CD14-positive monocyte (primary cell): ENCODE results near the gene APMAP. TPM values are rescaled to one million over a fixed set of nuclear protein-coding genes. Genes with fewer than 3 reads are reported as not detected.
A peak's percentile ranks its signal among the peaks of the same experiment; 100 is the strongest.

Experiments
- DNase-seq, 3 donors: peaks; one replicate each; pipeline ENCODE4 v3.0.0-alpha.2; 2011 to 2022
- H2AFZ ChIP-seq: 2 replicates; pipeline ENCODE4 v1.6.0; 2012; ENCODE audit warnings: mild to moderate bottlenecking, low read depth, low read length, inconsistent platforms; ENCODE audit not compliant: insufficient read depth, poor library complexity, severe bottlenecking
- H3K27ac ChIP-seq, 2 donors: 1 replicate in 1 of 2; 2 replicates in 1 of 2; pipeline ENCODE4 v1.5.1; 2012 to 2013; ENCODE audit warnings: low read length in 2 of 2, control low read depth in 1 of 2, inconsistent platforms in 1 of 2, low read depth in 1 of 2, mild to moderate bottlenecking in 1 of 2
- H3K27me3 ChIP-seq, 2 donors: one replicate each; pipeline versions ENCODE4 v1.6.0 to v1.6.1; 2011 to 2013; ENCODE audit warnings: low read length in 2 of 2; ENCODE audit not compliant: control insufficient read depth in 2 of 2, insufficient read depth in 2 of 2
- H3K36me3 ChIP-seq, 2 donors: replicated peaks in 1 of 2; 1 replicate in 1 of 2; 2 replicates in 1 of 2; pipeline versions ENCODE4 v1.5.1 to v1.6.1; 2012 to 2013; ENCODE audit warnings: low read length in 2 of 2, control low read depth in 1 of 2, inconsistent platforms in 1 of 2, mild to moderate bottlenecking in 1 of 2; ENCODE audit not compliant: insufficient read depth in 2 of 2, control insufficient read depth in 1 of 2
- H3K4me1 ChIP-seq, 2 donors: 1 replicate in 1 of 2; 2 replicates in 1 of 2; pipeline versions ENCODE4 v1.5.1 to v1.6.1; 2012 to 2013; ENCODE audit warnings: low read length in 2 of 2, control low read depth in 1 of 2, inconsistent platforms in 1 of 2, mild to moderate bottlenecking in 1 of 2, moderate library complexity in 1 of 2; ENCODE audit not compliant: insufficient read depth in 2 of 2, control insufficient read depth in 1 of 2
- H3K4me2 ChIP-seq: replicated peaks from 2 replicates; pipeline ENCODE3; 2012; ENCODE audit warnings: low read length, moderate library complexity, mild to moderate bottlenecking; ENCODE audit not compliant: poor library complexity, severe bottlenecking; ENCODE audit errors: extremely low read depth
- H3K4me3 ChIP-seq, 3 experiments: fragments of 200-600 bp in 1 of 3; sonication (generic) in 1 of 3; replicated peaks in 1 of 3; 1 replicate in 2 of 3; 2 replicates in 1 of 3; pipeline ENCODE4 v1.5.1; 2011 to 2013; ENCODE audit warnings: low read length in 3 of 3, mild to moderate bottlenecking in 3 of 3, control low read depth in 2 of 3, low read depth in 2 of 3, inconsistent platforms in 1 of 3, moderate library complexity in 1 of 3
- H3K79me2 ChIP-seq: 2 replicates; pipeline ENCODE4 v1.6.0; 2012; ENCODE audit warnings: mild to moderate bottlenecking, control low read depth, inconsistent platforms, low read length, moderate library complexity; ENCODE audit not compliant: insufficient read depth
- H3K9ac ChIP-seq: 2 replicates; pipeline ENCODE4 v1.6.0; 2017; ENCODE audit warnings: low read length, mild to moderate bottlenecking; ENCODE audit not compliant: insufficient read depth, poor library complexity, severe bottlenecking
- H3K9me3 ChIP-seq, 2 donors: replicated peaks in 1 of 2; 1 replicate in 1 of 2; 2 replicates in 1 of 2; pipeline versions ENCODE4 v1.5.1 to v1.6.1; 2012 to 2013; ENCODE audit warnings: low read length in 2 of 2, control low read depth in 1 of 2; ENCODE audit not compliant: control insufficient read depth in 1 of 2, insufficient read depth in 1 of 2
- H4K20me1 ChIP-seq: 2 replicates; pipeline ENCODE4 v1.6.0; 2012; ENCODE audit warnings: mild to moderate bottlenecking, low read length, control low read depth, moderate library complexity; ENCODE audit not compliant: insufficient read depth
- H3K27ac Mint-ChIP-seq, 7 donors: one replicate each; pipeline ENCODE4 v1.8.0; 2020; ENCODE audit warnings: mild to moderate bottlenecking in 7 of 7, mixed read lengths in 7 of 7, moderate library complexity in 6 of 7, inconsistent platforms in 2 of 7
- H3K27me3 Mint-ChIP-seq, 3 donors: one replicate each; pipeline ENCODE4 v1.8.0; 2021 to 2022; ENCODE audit warnings: low read depth in 3 of 3, mild to moderate bottlenecking in 3 of 3, mixed read lengths in 3 of 3, moderate library complexity in 3 of 3, inconsistent platforms in 1 of 3
- H3K36me3 Mint-ChIP-seq, 2 donors: one replicate each; pipeline ENCODE4 v1.8.0; 2020; ENCODE audit warnings: mixed read lengths in 2 of 2, inconsistent platforms in 1 of 2, mild to moderate bottlenecking in 1 of 2
- H3K4me1 Mint-ChIP-seq: one replicate; pipeline ENCODE4 v1.8.0; 2020; ENCODE audit warnings: mild to moderate bottlenecking, mixed read lengths
- H3K4me3 Mint-ChIP-seq, 2 donors: one replicate each; pipeline ENCODE4 v1.8.0; 2020; ENCODE audit warnings: mild to moderate bottlenecking in 2 of 2, mixed read lengths in 2 of 2, moderate library complexity in 1 of 2
- H3K9me3 Mint-ChIP-seq, 7 donors: one replicate each; pipeline ENCODE4 v1.8.0; 2020 to 2022; ENCODE audit warnings: mixed read lengths in 7 of 7, mild to moderate bottlenecking in 6 of 7, moderate library complexity in 6 of 7, inconsistent platforms in 2 of 7
- CTCF ChIP-seq: fragments of 200-600 bp; IDR thresholded peaks from one replicate; pipeline ENCODE4 v1.8.0; 2022; ENCODE audit warnings: antibody characterized with exemption, mild to moderate bottlenecking
- WGBS: methylation state at CpG from one replicate; pipeline ENCODE4 v1.1.5; 2013; ENCODE audit warnings: missing lambda C conversion rate; ENCODE audit not compliant: insufficient coverage; 5-methylcytosine and 5-hydroxymethylcytosine counted together
- intact Hi-C, 2 donors: fragments of 100-400 bp; cut with micrococcal nuclease; formaldehyde crosslinking; loops; one replicate each; pipeline versions ENCODE4 v1.15.0 to v1.15.1; 2023
- polyA plus RNA-seq, 3 donors: library from polyadenylated mRNA; depleted of rRNA in 1 of 3; unstranded in 2 of 3; stranded (reverse) in 1 of 3; fragments of 300-500 nt in 2 of 3; fragments of >200 nt in 1 of 3; fragmentation: Illumina TruSeq in 2 of 3; gene quantifications; 1 replicate in 2 of 3; 2 replicates in 1 of 3; pipeline ENCODE4 v1.2.3, GENCODE V29; 2012 to 2021

Gene APMAP
- polyA plus RNA-seq, 3 donors, result 26.9 to 74.0 (median 73.2) TPM

DNA sequence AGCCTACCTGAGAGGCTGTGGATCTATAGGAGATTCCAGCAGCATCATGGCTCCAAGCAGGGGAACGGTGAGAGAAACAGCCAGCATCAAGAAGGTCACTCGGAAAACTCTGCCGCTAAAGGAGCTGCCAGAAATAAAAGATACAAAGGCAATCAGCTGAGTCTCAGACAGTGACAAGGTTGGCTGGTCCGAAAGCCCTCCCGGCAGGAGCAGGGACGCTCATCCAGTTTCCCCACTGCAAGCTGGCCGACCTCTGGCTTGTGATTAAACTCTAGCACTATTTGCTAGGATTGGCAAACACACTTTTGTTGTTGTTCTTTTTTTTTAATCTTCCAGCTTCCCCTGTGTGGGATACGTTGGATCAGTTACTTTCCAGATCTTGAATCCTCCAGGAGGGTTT, 8.7 kb downstream of the APMAP start:
- Mint-ChIP-seq H3K27me3 (peaks cover 0 to 3% (median 2%) of the 10 kb centered on the region in 3 donors), H3K9me3 (peaks cover 0 to 8% (median 6%) of the 10 kb centered on the region in 7 donors), H3K4me1 (peaks cover 93% of the 10 kb centered on the region), H3K36me3 (peaks cover 43 to 45% of the 10 kb centered on the region in 2 donors), H3K4me3 (no peak overlapping the region), H3K27ac (peak overlapping the region in 3 of 7 donors; percentile 19 to 87 (median 71))
- intact Hi-C loops, result no loop called here
- no peak overlapping the region for H3K9ac ChIP-seq
- peaks cover 0 to 10% of the 10 kb centered on the region in 2 donors for H3K9me3 ChIP-seq
- H4K20me1 ChIP-seq, result peaks cover 8% of the 10 kb centered on the region
- no peak overlapping the region for H2AFZ ChIP-seq
- DNase-seq, result no peak
- 98% methylated on average over 6 of the region's 8 CpGs for WGBS
- TF ChIP-seq CTCF, result no peak
- peak overlapping the region in 1 of 2 donors; percentile 87 for H3K27ac ChIP-seq
- H3K4me2 ChIP-seq, result no peak overlapping the region
- H3K79me2 ChIP-seq, result peaks cover 87% of the 10 kb centered on the region
- H3K27me3 ChIP-seq, result no peaks in the 10 kb centered on the region
- no peak overlapping the region for H3K4me3 ChIP-seq
- H3K36me3 ChIP-seq, result peaks cover 9 to 30% of the 10 kb centered on the region in 2 donors
- H3K4me1 ChIP-seq, result peaks cover 69 to 87% of the 10 kb centered on the region in 2 donors

GRCh38 chr20:24981790-24982189, 10.8 kb downstream of the APMAP start:
- intact Hi-C loops, result no loop called here
- H3K9me3 Mint-ChIP-seq, result peaks cover 0 to 10% (median 8%) of the 10 kb centered on the region in 7 donors
- H3K27me3 Mint-ChIP-seq, result peaks cover 0 to 3% (median 2%) of the 10 kb centered on the region in 3 donors
- no peak for TF ChIP-seq CTCF
- peaks cover 73% of the 10 kb centered on the region for H3K4me1 Mint-ChIP-seq
- no peak overlapping the region for H2AFZ ChIP-seq
- H3K36me3 Mint-ChIP-seq, result peaks cover 61 to 62% of the 10 kb centered on the region in 2 donors
- peaks cover 79% of the 10 kb centered on the region for H3K79me2 ChIP-seq
- H3K9ac ChIP-seq, result peak overlapping the region; percentile 30
- H3K9me3 ChIP-seq, result peaks cover 0 to 10% of the 10 kb centered on the region in 2 donors
- peaks cover 6% of the 10 kb centered on the region for H4K20me1 ChIP-seq
- peak; percentile 76 to 94 (median 84) for DNase-seq
- peaks cover 59 to 70% of the 10 kb centered on the region in 2 donors for H3K4me1 ChIP-seq
- peak overlapping the region; percentile 65 to 87 for H3K27ac ChIP-seq
- no peaks in the 10 kb centered on the region for H3K27me3 ChIP-seq
- peaks cover 26 to 51% of the 10 kb centered on the region in 2 donors for H3K36me3 ChIP-seq
- no peak overlapping the region for H3K4me3 ChIP-seq
- H3K4me3 Mint-ChIP-seq, result peak overlapping the region in 1 of 2 donors; percentile 55
- peak overlapping the region; percentile 64 to 91 (median 85) for H3K27ac Mint-ChIP-seq
- 2% methylated on average over 3 of the region's 3 CpGs for WGBS
- H3K4me2 ChIP-seq, result no peak overlapping the region
